SU-DHL-6 (cell line): ENCODE results near the gene PADI2.

Source experiments
- H2AFZ ChIP-seq: fragments of 200-600 bp; sonication (generic); 2 replicates; pipeline ENCODE4 v1.6.1; 2014; ENCODE audit warnings: low read depth, mild to moderate bottlenecking, moderate library complexity, mixed read lengths, antibody characterized with exemption, low read length; ENCODE audit not compliant: severe bottlenecking
- H3F3A ChIP-seq: fragments of 200-600 bp; shearing (Covaris generic); 2 replicates; pipeline ENCODE4 v1.6.0; 2016; ENCODE audit warnings: antibody characterized with exemption, mild to moderate bottlenecking; ENCODE audit not compliant: insufficient read depth
- H3K27ac ChIP-seq: fragments of 200-600 bp; sonication (generic); 2 replicates; pipeline ENCODE4 v1.5.1; 2016; ENCODE audit warnings: low read depth, mild to moderate bottlenecking, low read length, moderate library complexity, mixed read lengths
- H3K27me3 ChIP-seq: fragments of 200-600 bp; sonication (generic), shearing (Covaris generic); 2 replicates; pipeline ENCODE4 v1.6.0; 2014; ENCODE audit warnings: mild to moderate bottlenecking, low read length
- H3K36me3 ChIP-seq: fragments of 200-600 bp; sonication (generic); 2 replicates; pipeline ENCODE4 v1.6.1; 2014; ENCODE audit warnings: mild to moderate bottlenecking, low read length, mixed read lengths
- H3K4me2 ChIP-seq: fragments of 300-600, 200-600 bp; shearing (Covaris generic), sonication (generic); 2 replicates; pipeline ENCODE4 v1.6.0; 2014; ENCODE audit warnings: low read length, low read depth, mild to moderate bottlenecking; ENCODE audit not compliant: poor library complexity, severe bottlenecking
- H3K4me3 ChIP-seq: fragments of 200-600 bp; sonication (generic); 2 replicates; pipeline ENCODE4 v1.5.1; 2014; ENCODE audit warnings: antibody characterized with exemption, low read length, mild to moderate bottlenecking, mixed read lengths; ENCODE audit not compliant: insufficient read depth, poor library complexity, severe bottlenecking
- H3K79me2 ChIP-seq: fragments of 200-600 bp; sonication (generic); 2 replicates; pipeline ENCODE4 v1.6.1; 2014; ENCODE audit warnings: mild to moderate bottlenecking, low read length, moderate library complexity; ENCODE audit not compliant: insufficient read depth
- H3K9ac ChIP-seq: fragments of 200-600 bp; sonication (generic); 2 replicates; pipeline ENCODE4 v1.7.0; 2014; ENCODE audit warnings: mild to moderate bottlenecking, low read length
- H3K9me2 ChIP-seq: fragments of 200-600 bp; sonication (generic); replicated peaks from 2 replicates; pipeline ENCODE4 v1.6.1; 2014; ENCODE audit warnings: low read length; ENCODE audit not compliant: insufficient read depth
- H3K9me3 ChIP-seq: fragments of 200-600 bp; sonication (generic); 2 replicates; pipeline ENCODE4 v1.6.1; 2014; ENCODE audit warnings: low read length, mixed read lengths; ENCODE audit not compliant: insufficient read depth
- H4K20me1 ChIP-seq: fragments of 200-600 bp; sonication (generic); 2 replicates; pipeline ENCODE4 v1.6.1; 2014; ENCODE audit warnings: low read depth, mild to moderate bottlenecking, antibody characterized with exemption, low read length, moderate library complexity, mixed read lengths
- EZH2phosphoT487 ChIP-seq: fragments of 200-600 bp; sonication (generic), shearing (Covaris generic); conservative IDR thresholded peaks from 2 replicates; pipeline ENCODE4 v1.6.1; 2018; ENCODE audit warnings: mild to moderate bottlenecking, antibody characterized with exemption, low read length, moderate library complexity, mixed read lengths
- TF ChIP-seq, protein P1 (sequence below): fragments of 200-600 bp; sonication (generic); IDR thresholded peaks from one replicate; pipeline ENCODE4 v1.5.1; 2017; ENCODE audit warnings: antibody characterized with exemption, mild to moderate bottlenecking, low read length, moderate library complexity; ENCODE audit not compliant: insufficient read depth, poor library complexity, severe bottlenecking

Gene PADI2

DNA sequence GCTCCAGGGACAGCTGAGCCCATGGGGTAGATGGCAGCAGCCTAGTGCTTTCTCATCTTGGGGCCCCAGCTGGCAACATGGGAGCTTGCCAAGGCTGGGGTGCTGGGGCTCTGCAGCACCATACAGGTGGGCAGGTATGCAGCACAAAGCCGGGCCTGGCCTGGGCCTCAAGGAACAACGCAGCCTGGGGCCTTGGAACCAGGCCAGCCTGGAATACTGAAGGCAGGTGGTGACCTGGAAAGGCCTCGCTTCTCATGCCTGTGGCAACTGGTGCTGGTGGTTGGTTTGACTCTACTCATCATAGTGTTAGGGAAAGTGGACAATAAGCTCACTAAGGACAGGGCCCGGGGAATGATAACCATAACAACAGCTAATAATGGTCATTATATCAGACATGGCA lies 38.4 kb downstream of the PADI2 start:
- Histone ChIP-seq H3K4me2 (no peak overlapping the region), H3K9ac (no peak overlapping the region), H3K9me2 (no peaks in the 10 kb centered on the region), H3K36me3 (no peaks in the 10 kb centered on the region), H3K4me3 (no peak overlapping the region), H3K79me2 (no peaks in the 10 kb centered on the region), H3K27ac (no peak overlapping the region), H2AFZ (no peak overlapping the region), H3K9me3 (no peaks in the 10 kb centered on the region), H3K27me3 (no peaks in the 10 kb centered on the region), H4K20me1 (no peaks in the 10 kb centered on the region), H3F3A (no peaks in the 10 kb centered on the region)
- TF ChIP-seq, protein P1, sequence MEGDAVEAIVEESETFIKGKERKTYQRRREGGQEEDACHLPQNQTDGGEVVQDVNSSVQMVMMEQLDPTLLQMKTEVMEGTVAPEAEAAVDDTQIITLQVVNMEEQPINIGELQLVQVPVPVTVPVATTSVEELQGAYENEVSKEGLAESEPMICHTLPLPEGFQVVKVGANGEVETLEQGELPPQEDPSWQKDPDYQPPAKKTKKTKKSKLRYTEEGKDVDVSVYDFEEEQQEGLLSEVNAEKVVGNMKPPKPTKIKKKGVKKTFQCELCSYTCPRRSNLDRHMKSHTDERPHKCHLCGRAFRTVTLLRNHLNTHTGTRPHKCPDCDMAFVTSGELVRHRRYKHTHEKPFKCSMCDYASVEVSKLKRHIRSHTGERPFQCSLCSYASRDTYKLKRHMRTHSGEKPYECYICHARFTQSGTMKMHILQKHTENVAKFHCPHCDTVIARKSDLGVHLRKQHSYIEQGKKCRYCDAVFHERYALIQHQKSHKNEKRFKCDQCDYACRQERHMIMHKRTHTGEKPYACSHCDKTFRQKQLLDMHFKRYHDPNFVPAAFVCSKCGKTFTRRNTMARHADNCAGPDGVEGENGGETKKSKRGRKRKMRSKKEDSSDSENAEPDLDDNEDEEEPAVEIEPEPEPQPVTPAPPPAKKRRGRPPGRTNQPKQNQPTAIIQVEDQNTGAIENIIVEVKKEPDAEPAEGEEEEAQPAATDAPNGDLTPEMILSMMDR: no peak
- no peak for TF ChIP-seq EZH2phosphoT487

DNA sequence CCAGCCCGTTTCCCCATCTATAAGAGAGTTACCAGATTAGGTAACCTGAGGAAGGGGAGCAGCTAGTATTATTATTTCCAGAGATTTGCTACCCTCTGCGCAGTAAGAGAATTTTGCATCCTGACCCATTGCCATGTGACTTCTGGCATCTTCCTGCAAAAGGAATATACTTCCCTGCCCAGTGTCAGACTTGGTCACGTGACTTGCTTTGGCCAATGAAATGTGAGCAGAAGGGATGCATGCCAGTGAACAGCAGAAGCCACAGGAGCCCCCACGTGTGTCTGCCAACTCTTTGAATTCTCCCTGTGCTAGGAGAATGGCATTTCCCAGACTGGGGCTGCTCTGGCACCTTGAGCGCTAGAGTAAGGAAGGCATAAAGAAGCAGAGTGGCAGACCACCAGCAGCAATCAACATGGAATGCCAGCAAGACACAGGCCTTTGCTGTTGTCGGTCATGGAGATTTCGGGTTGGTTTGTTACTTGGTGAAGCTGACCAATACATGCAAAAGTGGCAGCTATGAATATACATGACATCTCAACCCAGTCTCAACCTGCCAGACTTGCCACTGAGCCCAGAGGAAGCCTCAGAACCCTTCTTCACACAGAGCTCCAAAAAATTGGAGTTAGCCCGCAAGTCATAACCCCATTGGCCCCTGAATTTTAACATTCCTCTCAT lies 39.0 kb downstream of the PADI2 start:
- H3K27me3 ChIP-seq: no peaks in the 10 kb centered on the region
- no peaks in the 10 kb centered on the region for H3K9me2 ChIP-seq
- no peaks in the 10 kb centered on the region for H3K36me3 ChIP-seq
- H2AFZ ChIP-seq: no peak overlapping the region
- no peaks in the 10 kb centered on the region for H4K20me1 ChIP-seq
- H3K4me2 ChIP-seq: no peak overlapping the region
- no peak overlapping the region for H3K4me3 ChIP-seq
- H3K9ac ChIP-seq: no peak overlapping the region
- no peaks in the 10 kb centered on the region for H3K9me3 ChIP-seq
- no peaks in the 10 kb centered on the region for H3F3A ChIP-seq
- TF ChIP-seq, protein P1: no peak
- TF ChIP-seq EZH2phosphoT487: no peak
- H3K79me2 ChIP-seq: no peaks in the 10 kb centered on the region
- no peak overlapping the region for H3K27ac ChIP-seq

DNA sequence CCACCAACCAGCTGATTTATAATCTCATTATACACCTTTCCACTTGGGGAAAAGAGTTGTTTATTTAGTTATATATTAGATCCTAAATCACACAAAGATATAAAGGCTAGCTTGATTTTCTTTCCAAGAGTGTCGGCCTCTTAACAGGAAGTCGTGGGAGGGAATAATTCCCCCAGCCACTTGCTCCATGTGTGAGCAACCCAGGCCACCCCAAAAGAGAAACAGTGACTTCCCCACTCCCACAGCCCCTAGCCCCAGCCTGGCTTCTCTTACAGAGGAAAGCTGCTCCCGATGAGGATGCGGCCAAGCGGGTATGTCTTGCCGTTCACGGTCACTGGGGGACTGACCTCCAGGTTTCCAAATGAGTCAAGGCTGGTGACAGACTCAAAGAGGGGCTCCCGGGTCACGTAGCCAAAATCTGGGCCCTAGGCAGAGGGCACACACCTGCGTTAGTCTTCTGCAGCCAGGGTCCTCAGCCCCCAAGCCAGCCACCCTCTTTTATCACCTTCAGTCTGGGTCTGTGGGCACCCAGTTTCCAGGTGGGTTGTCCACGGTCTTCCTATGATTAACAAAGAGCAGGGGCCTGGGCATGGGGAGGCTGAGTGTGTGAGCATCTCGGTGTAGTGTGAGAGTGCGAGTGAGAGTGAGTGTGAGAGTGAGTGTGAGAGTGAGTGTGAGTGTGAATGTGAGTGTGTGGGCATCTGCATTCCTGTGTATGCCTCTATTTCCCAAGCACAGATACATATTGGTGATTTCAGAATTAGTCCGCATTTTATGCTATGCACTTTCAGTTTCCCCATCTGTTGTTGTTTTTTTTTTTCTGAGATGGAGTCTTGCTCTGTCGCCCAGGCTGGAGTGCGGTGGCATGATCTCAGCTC lies 40.0 kb downstream of the PADI2 start:
- Histone ChIP-seq H3K9me3 (no peaks in the 10 kb centered on the region), H3K79me2 (no peaks in the 10 kb centered on the region), H4K20me1 (no peaks in the 10 kb centered on the region), H3K27me3 (no peaks in the 10 kb centered on the region), H3F3A (no peaks in the 10 kb centered on the region), H3K9ac (no peak overlapping the region), H3K36me3 (no peaks in the 10 kb centered on the region), H3K4me3 (no peak overlapping the region), H3K27ac (no peak overlapping the region), H3K9me2 (no peaks in the 10 kb centered on the region), H2AFZ (no peak overlapping the region), H3K4me2 (no peak overlapping the region)
- TF ChIP-seq, protein P1: no peak
- no peak for TF ChIP-seq EZH2phosphoT487
